Kidney (tissue), 14 donors: ENCODE results near the gene CELF3. TPM values are rescaled to one million over a fixed set of nuclear protein-coding genes. Genes with fewer than 3 reads are reported as not detected.

Experiments used
- DNase-seq, 5 donors: peaks; one replicate each; pipeline ENCODE4 v3.0.0-alpha.2; 2013 to 2020
- FAIRE-seq: peaks from 2 replicates; lab custom pipeline; 2012; peaks lifted over from hg19 to GRCh38; lab: Jason Lieb, UNC
- H3K27ac ChIP-seq, 2 donors: one replicate each; pipeline ENCODE4 v1.7.0; 2013; ENCODE audit warnings: low read depth in 2 of 2, low read length in 2 of 2, inconsistent platforms in 1 of 2
- H3K27me3 ChIP-seq: one replicate; pipeline ENCODE4 v1.7.1; 2013; ENCODE audit warnings: low read length, inconsistent platforms; ENCODE audit not compliant: control insufficient read depth, insufficient read depth
- H3K36me3 ChIP-seq, 3 donors: one replicate each; pipeline versions ENCODE4 v1.7.0 to v1.7.1; 2013; ENCODE audit warnings: low read length in 3 of 3, control low read depth in 1 of 3, inconsistent platforms in 1 of 3; ENCODE audit not compliant: insufficient read depth in 3 of 3, control insufficient read depth in 2 of 3
- H3K4me1 ChIP-seq, 3 donors: one replicate each; pipeline versions ENCODE4 v1.7.0 to v1.7.1; 2013; ENCODE audit warnings: low read length in 3 of 3, inconsistent platforms in 1 of 3, low read depth in 1 of 3; ENCODE audit not compliant: control insufficient read depth in 2 of 3, insufficient read depth in 2 of 3
- H3K4me3 ChIP-seq, 3 donors: one replicate each; pipeline versions ENCODE4 v1.7.0 to v1.8.1; 2013; ENCODE audit warnings: low read length in 3 of 3, control low read depth in 1 of 3, inconsistent platforms in 1 of 3
- H3K9ac ChIP-seq, 3 donors: one replicate each; pipeline versions ENCODE4 v1.7.0 to v1.7.1; 2013; ENCODE audit warnings: low read length in 3 of 3, control low read depth in 1 of 3, inconsistent platforms in 1 of 3
- H3K9me3 ChIP-seq, 3 donors: one replicate each; pipeline versions ENCODE4 v1.7.0 to v1.7.1; 2013; ENCODE audit warnings: low read length in 3 of 3, control low read depth in 1 of 3, inconsistent platforms in 1 of 3; ENCODE audit not compliant: control insufficient read depth in 2 of 3, insufficient read depth in 1 of 3
- intact Hi-C: fragments of 100-400 bp; cut with DNase I; formaldehyde crosslinking; loops from one replicate; pipeline ENCODE4 v1.11.1; 2022
- polyA plus RNA-seq: library from polyadenylated mRNA; stranded (reverse); fragments of 350-450 nt; fragmentation: Illumina TruSeq; extraction: RNeasy Lipid Tissue Mini Kit (QIAGEN cat#74804); gene quantifications from one replicate; pipeline ENCODE4 v1.2.3, GENCODE V29; 2014; ENCODE audit warnings: low read depth, low replicate concordance; ENCODE audit not compliant: insufficient read depth
- total RNA-seq: library from RNA; stranded (reverse); fragmentation: NEBNext Ultra II Directional; extraction: Animal tissue kit (Norgen Biotek cat#: 25700); gene quantifications from one replicate; pipeline ENCODE4 v1.2.1, GENCODE V29; 2021
- TF ChIP-seq, protein P1 (sequence below): IDR thresholded peaks from 3 replicates; pipeline ENCODE4 v1.5.1; 2012; ENCODE audit warnings: mild to moderate bottlenecking, moderate library complexity, borderline replicate concordance; ENCODE audit not compliant: insufficient read depth; ENCODE audit errors: extremely low read depth
- donor health status: control.
- donor health status: control.
- donor health status: control.
- donor health status: control.
- donor health status: control.
- donor health status: DM: yes; HTN: yes; CAD: no.
- donor health status: Normal renal cell carcinoma (clear cell type).

Gene CELF3
- total and polyA plus RNA-seq, 2 donors from 2014 or later = 0.39 TPM; not detected in 1

DNA sequence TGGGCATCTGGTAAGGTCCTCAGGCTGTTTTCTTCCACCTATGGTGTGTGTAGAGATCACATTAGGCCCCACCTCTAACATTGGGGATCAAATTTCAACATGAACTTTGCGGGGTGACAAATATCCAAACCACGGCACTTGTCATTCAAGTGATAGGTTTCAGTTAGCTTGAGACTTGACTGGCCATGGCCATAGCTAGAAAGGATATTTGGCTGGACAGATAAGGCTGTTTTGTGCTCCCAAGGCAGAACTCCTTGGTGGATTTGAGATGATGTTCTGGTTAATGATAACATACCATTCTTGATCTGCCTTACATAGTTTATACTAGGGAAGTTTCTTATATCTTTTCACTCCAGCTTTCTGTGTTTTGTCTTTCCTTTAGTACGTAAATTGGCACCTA lies 48.5 kb downstream of the CELF3 start:
- no peaks in the 10 kb centered on the region for H3K4me1 ChIP-seq
- no peak for DNase-seq
- H3K4me3 ChIP-seq = no peak overlapping the region
- no peak overlapping the region for H3K27ac ChIP-seq
- TF ChIP-seq, protein P1, sequence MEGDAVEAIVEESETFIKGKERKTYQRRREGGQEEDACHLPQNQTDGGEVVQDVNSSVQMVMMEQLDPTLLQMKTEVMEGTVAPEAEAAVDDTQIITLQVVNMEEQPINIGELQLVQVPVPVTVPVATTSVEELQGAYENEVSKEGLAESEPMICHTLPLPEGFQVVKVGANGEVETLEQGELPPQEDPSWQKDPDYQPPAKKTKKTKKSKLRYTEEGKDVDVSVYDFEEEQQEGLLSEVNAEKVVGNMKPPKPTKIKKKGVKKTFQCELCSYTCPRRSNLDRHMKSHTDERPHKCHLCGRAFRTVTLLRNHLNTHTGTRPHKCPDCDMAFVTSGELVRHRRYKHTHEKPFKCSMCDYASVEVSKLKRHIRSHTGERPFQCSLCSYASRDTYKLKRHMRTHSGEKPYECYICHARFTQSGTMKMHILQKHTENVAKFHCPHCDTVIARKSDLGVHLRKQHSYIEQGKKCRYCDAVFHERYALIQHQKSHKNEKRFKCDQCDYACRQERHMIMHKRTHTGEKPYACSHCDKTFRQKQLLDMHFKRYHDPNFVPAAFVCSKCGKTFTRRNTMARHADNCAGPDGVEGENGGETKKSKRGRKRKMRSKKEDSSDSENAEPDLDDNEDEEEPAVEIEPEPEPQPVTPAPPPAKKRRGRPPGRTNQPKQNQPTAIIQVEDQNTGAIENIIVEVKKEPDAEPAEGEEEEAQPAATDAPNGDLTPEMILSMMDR = no peak
- FAIRE-seq = no peak
- no peaks in the 10 kb centered on the region for H3K27me3 ChIP-seq
- H3K9me3 ChIP-seq = peaks cover 0 to 4% (median 0%) of the 10 kb centered on the region in 3 donors
- H3K9ac ChIP-seq = no peak overlapping the region
- peaks cover 4 to 12% (median 4%) of the 10 kb centered on the region in 3 donors for H3K36me3 ChIP-seq
- intact Hi-C loops = no loop called here

DNA sequence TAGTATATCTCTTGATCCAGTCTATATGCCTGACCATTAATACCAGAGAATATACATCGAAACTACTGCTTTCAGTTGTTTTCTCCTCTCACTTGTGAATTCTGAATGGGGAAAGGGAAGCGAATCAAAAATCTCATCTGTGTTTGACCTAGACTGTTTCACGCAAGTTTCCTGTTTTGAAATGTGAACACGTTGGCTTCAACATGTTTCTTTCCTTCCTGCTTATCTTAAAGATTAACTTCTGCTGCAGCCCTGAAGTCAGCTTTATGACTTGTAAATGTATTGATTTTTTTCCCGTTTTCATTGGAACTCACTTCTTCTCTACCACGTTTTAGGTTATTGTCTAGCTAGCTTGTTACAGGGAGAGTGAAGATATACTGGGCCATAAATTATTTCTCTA lies 54.9 kb downstream of the CELF3 start:
- H3K9ac ChIP-seq = no peak overlapping the region
- FAIRE-seq (no peak), DNase-seq (no peak)
- intact Hi-C loops = no loop called here
- no peak overlapping the region for H3K4me3 ChIP-seq
- H3K27ac ChIP-seq = no peak overlapping the region
- H3K36me3 ChIP-seq = peaks cover 0 to 22% (median 5%) of the 10 kb centered on the region in 3 donors
- H3K4me1 ChIP-seq = no peaks in the 10 kb centered on the region
- H3K27me3 ChIP-seq = no peaks in the 10 kb centered on the region
- no peaks in the 10 kb centered on the region for H3K9me3 ChIP-seq
- TF ChIP-seq, protein P1 = no peak

DNA sequence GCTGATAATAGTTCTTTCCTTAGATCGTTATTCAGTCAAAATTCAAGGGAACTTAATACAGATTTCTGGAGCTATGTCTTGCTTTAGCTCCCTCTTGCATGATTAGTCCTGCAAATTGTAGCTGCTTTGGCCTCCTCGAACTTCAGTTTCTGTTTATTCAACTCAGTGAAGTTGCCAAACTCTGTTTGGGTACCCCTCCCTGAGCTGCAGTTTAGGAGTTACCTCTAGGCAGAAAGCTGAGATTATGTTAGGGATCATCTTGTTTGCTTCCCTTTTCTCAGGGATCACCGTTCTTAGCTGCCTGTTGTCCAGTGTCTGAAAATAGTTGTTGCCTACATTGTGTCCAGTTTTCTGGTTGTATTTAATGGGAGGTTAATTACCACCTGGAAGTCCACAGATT lies 61.2 kb downstream of the CELF3 start:
- Histone ChIP-seq H3K9ac (no peak overlapping the region), H3K27ac (no peak overlapping the region), H3K36me3 (peaks cover 0 to 7% (median 2%) of the 10 kb centered on the region in 3 donors), H3K27me3 (no peaks in the 10 kb centered on the region), H3K9me3 (no peaks in the 10 kb centered on the region), H3K4me3 (no peak overlapping the region), H3K4me1 (no peaks in the 10 kb centered on the region)
- intact Hi-C loops = no loop called here
- TF ChIP-seq, protein P1 = no peak
- FAIRE-seq = no peak
- DNase-seq = no peak

DNA sequence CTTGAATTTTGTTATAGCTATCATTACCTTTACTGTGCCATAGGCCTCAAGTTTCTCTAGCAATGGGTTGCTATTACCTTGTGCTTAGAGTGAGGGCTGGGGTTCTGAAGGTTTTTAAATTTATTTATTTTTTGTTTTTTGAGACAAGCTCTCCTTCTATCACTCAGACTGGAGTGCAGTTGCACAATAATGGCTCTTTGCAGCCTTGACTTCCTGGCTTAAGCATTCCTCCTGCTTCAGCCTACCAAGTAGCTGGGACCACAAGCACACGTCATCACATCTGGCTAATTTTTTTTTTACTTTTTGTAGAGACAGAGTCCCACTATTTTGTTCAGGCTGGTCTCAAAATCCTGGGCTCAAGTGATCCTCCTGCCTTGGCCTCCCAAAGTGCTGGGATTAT lies 63.2 kb downstream of the CELF3 start:
- Histone ChIP-seq H3K4me1 (no peaks in the 10 kb centered on the region), H3K9ac (no peak overlapping the region), H3K9me3 (no peaks in the 10 kb centered on the region), H3K27me3 (no peaks in the 10 kb centered on the region), H3K4me3 (no peak overlapping the region), H3K36me3 (peaks cover 0 to 5% (median 2%) of the 10 kb centered on the region in 3 donors), H3K27ac (no peak overlapping the region)
- TF ChIP-seq, protein P1 = no peak
- DNase-seq (no peak), FAIRE-seq (no peak)
- intact Hi-C loops = no loop called here
